GM18520 (cell line): ENCODE data around the gene KRTAP9-4.
"Not testable (repeated sequence)": the region's sequence is repeated elsewhere in the genome, so short reads cannot be mapped to it uniquely, and the experiment has no call there.

Experiments
- ATAC-seq: cut with Tn5 transposase; IDR thresholded peaks from one replicate; pipeline ENCODE4 v1.9.1; 2021; ENCODE audit not compliant: unreplicated experiment

KRTAP9-4 gene

GRCh38 chr17:41249637-41250240 lies at the start of gene KRTAP9-4:
KRTAP9-4 (plus strand) TSS chr17:41249687; CDS start chr17:41249721, 34 bp downstream.
- not testable (repeated sequence) for ATAC-seq

DNA sequence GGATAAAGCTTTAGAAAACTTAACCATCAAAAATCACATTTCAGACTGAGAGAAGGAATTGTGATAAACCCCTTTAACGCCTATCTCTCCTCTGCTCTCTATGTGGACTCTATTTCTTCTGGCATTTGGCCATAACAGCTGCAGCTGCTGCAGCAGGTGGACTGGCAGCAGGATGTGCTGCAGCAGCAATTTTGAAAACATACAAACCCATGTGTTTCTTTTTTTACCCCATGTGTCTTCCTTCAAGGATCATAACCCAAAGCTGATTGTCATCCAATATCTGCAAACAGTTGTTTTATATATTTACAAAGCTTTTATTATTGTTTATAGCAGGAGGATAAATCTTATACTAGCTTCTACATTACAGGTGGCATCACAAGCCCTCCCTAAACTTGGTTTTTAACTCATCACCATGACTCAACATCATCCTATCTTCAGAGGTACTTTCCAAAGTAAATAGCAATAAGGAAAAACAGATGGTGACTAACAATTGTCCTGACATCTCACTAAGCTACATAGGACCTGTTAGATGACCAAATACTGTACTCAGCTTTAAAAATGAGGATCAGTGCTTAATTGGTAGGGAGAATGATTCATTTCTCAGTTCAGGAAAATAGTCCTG lies 37.5 kb upstream of the KRTAP9-4 start:
- no peak for ATAC-seq

GRCh38 chr17:41212524-41213169 lies 36.8 kb upstream of the KRTAP9-4 start:
- ATAC-seq = no peak

DNA sequence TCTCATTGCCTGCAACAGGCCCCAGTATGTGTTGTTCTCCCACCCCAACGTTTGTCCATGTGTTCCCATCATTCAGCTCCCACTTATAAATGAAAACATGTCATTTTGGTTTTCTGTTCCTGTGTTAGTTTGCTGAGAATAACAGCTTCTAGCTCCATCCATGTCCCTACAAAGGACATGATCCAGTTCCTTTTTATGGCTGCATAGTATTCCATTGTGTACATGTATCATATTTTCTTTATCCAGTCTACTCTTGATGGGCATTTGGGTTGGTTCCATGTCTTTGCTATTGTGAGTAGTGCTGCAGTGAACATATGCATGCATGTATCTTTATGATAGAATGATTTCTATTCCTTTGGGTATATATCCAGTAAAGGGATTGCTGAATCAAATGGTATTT lies 33.8 kb upstream of the KRTAP9-4 start:
- no peak for ATAC-seq

DNA sequence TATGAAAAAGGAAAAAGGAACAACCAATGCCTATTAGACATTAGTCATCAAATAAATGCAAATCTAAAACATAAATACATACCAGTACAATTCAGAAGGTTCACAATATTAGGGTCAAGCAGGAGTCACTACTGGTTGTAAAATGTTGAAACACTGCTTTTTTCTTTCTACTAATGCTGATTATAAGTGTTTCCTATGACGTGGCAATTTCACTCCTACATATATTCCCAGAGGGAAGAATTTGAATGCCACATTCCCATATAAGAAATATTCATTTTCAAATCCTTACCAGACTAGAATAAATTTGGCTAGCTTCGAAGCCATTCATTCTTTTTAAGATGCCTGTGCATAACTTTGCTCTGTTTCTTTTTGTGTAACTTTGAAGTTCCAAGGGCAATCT lies 25.7 kb upstream of the KRTAP9-4 start:
- no peak for ATAC-seq

GRCh38 chr17:41226051-41226450 lies 23.4 kb upstream of the KRTAP9-4 start:
- no peak for ATAC-seq

GRCh38 chr17:41226598-41227095 lies 22.8 kb upstream of the KRTAP9-4 start, which contains the start of gene KRTAP9-2:
KRTAP9-2 (plus strand) TSS chr17:41226648; CDS start chr17:41226655, 7 bp downstream.
- not testable (repeated sequence) for ATAC-seq

- ATAC-seq = no peak
Observed at GRCh38 chr17:41230094-41230493, 19.4 kb upstream of the KRTAP9-4 start.

DNA sequence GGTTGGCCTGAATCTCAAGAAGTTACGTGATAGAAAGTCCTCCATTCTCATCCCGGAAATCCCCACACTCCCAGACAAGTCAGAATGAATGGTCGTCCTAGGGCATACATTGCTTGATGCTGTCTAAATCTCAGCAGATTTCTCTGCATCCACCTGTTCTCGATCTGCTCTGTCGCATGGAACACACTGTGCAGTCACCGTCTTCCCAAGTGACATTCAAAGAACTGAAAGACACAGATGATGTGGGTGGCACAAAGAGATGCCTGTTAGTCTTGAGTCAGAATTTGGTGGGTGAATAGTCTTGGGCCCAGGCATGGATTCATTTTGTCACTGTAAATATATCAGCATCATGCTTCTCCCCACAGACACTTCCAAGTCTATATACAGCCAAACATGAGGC lies 17.8 kb upstream of the KRTAP9-4 start:
- no peak for ATAC-seq

- ATAC-seq = not testable (repeated sequence)
Observed at GRCh38 chr17:41232399-41233105, 16.9 kb upstream of the KRTAP9-4 start, which contains the start of gene KRTAP9-3. KRTAP9-3 (plus strand) TSS chr17:41232449; CDS start chr17:41232502, 53 bp downstream.

DNA sequence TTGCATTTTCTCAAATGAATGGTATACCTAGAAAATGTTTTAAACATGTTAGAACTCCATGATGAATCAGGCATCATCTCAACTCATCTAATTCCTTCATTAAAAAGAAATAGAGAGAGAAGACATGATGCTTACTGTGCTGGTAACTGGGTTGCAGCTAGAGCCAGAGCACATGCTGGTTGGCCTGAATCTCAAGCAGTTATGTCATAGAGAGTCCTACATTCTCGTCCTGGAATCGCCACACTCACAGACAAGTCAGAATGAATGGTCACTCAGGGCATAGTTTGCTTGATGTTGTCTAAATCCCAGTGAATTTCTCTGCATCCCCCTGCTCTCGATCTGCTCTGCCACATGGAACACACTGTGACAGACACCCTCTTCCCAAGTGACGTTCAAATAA lies 12.4 kb upstream of the KRTAP9-4 start:
- ATAC-seq = not testable (repeated sequence)

DNA sequence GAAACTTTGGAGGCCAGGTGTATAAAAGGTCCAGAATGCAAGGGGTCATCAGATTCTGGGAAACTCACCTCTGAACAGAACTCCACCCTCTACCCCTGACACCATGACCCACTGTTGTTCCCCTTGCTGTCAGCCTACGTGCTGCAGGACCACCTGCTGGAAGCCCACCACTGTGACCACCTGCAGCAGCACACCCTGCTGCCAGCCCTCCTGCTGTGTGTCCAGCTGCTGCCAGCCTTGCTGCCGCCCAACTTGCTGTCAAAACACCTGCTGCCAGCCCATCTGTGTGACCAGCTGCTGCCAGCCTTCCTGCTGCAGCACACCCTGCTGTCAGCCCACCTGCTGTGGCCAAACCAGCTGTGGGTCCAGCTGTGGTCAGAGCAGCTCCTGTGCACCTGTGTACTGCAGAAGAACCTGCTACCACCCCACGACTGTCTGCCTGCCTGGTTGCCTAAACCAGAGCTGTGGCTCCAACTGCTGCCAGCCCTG lies 11.5 kb upstream of the KRTAP9-4 start, which contains the start of gene KRTAP9-8:
TSS of gene KRTAP9-8 (plus strand) at position 51 of the 489 bp plus-strand sequence. CDS start at position 104, 53 bp downstream.
- not testable (repeated sequence) for ATAC-seq

DNA sequence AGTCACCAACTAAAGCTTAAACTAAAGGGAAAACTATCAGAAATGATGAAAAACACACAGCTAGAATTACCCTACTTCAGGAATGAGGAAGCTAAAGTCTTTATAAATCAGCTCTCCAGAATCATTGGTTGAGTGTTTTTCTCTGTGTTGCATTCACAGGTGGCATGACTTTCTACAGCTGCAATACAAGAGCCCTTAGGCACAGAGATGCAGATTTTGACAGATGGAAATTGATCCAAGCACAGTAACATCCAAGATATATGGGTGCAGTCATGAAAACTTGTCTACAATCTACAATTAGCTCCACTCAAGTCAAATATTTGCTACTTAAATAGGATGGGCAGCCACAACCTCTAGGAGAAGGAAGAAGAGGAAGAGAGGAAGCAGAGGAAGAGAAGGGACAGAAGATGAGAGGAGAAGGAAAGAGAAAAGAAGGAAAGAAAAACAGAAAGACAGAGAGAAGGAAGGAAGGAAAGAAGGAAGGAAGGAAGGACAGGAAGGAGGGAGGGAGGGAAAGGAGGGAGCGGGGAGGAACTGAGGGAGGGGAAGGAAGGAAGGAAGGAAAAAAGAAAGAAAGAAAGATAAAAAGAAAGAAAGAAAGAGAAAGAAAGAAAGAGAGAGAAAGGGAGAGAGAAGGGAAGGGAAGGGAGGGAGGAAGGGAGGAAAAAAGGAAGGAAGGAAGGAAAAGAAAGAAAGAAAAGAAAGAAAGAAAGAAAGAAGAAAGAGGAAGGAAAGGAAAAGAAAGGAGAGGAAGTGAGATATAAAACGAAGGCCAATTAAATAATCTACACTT lies 2.3 kb upstream of the KRTAP9-4 start:
- not testable (repeated sequence) for ATAC-seq

DNA sequence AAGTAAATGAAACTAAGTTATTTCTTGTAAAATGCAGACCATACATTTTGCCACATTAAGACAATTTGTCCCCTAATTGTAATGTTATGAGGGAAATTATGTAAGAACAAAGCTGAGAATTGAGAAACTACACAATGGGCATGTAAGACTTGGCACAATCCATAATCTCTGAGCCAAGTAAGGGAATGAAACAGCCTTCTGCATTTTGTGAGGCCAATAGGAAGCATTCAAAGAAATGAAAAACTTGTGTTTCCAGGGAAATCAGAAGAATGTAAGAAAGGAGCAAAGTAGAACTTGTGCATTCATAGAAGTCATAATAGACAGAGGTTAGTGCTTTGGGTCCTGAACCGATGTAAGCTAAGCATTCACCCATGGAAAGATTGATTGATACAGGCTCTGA lies 1.8 kb downstream of the KRTAP9-4 start:
- ATAC-seq = no peak

DNA sequence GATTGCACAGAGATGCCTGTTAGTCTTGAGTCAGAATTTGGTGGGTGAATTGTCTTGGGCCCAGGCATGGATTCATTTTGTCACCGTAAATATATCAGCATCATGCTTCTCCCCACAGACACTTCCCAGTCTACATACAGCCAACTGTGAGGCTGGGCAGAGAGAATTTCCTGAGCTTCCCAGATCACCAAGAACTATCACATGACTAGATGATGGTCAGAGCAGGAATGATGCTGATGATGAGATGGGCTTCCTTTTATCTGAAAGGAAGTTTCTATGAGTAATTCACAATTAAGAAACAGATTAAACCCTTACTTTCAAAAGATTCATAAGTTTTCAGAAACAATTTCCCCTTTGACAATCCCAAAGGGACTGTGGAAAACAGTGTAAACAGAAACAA lies 5.4 kb downstream of the KRTAP9-4 start:
- ATAC-seq = no peak

DNA sequence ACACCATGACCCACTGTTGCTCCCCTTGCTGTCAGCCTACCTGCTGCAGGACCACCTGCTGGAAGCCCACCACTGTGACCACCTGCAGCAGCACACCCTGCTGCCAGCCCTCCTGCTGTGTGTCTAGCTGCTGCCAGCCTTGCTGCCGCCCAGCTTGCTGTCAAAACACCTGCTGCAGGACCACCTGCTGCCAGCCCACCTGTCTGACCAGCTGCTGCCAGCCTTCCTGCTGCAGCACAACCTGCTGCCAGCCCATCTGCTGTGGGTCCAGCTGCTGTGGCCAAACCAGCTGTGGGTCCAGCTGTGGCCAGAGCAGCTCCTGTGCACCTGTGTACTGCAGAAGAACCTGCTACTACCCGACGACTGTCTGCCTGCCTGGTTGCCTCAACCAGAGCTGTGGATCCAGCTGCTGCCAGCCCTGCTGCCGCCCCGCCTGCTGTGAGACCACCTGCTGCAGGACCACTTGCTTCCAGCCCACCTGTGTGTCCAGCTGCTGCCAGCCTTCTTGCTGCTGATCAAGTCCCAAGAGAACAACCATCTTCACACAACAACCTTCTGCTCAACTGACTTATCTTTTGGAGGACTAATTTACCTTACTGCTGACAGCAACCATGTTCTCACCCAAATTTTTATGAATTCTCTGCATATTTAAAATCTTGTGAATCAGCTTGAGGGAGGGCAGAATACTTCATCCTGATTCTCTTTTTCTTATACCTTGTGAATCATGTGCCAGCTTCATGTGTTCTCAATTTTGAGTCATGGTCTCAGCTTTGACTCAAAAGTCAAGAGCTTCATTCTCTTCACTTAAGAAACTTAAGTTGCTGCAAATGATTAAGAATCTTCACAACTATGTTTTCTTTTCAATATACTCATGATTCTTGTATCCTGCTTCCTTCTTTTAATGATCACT lies 6.1 kb downstream of the KRTAP9-4 start, which contains the start of gene KRTAP9-9:
TSS of gene KRTAP9-9 (plus strand) at position 4 of the 910 bp plus-strand sequence.
- ATAC-seq = not testable (repeated sequence)

GRCh38 chr17:41256291-41256685 lies 6.8 kb downstream of the KRTAP9-4 start:
- no peak for ATAC-seq

DNA sequence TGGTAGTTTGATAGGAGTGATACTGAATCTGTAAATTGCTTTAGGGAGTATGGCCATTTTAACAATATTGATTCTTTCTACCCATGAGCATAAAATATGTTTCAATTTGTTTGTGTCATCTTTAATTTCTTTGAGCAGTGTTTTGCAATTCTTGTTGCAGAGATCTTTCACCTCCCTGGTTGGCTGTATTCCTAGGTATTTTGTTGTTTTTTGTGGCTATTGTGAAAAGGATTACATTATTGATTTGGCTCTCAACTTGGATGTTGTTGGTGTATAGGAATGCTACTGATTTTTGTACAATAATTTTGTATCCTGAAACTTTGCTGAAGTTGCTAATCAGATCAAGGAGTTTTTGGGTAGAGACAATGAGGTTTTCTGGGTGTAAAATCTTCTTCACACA lies 8.9 kb downstream of the KRTAP9-4 start:
- ATAC-seq = no peak

- ATAC-seq = no peak
Observed at GRCh38 chr17:41263212-41263611, 13.7 kb downstream of the KRTAP9-4 start.
